ENCODE data around the gene PUS7.

DNA sequence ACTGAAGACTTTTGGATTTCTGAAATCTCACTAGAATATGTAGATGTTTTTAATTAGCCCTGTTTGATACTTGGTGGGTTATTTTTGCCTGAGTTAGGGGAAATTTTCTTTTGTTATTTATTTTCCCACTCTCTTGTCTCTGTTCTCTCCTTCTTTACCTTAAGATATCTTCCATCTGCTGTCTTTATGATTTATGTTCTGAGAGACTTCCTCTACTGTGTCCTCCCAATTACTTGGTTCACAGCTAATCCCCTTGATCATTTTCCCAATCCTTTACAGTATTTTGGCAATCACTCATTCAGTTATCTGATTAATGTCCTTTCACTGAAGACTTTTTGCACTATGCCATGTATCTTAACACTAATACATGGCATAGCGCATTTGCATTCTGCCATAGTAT, 83.8 kb downstream of the PUS7 start:
- TF ChIP-seq, protein P1, sequence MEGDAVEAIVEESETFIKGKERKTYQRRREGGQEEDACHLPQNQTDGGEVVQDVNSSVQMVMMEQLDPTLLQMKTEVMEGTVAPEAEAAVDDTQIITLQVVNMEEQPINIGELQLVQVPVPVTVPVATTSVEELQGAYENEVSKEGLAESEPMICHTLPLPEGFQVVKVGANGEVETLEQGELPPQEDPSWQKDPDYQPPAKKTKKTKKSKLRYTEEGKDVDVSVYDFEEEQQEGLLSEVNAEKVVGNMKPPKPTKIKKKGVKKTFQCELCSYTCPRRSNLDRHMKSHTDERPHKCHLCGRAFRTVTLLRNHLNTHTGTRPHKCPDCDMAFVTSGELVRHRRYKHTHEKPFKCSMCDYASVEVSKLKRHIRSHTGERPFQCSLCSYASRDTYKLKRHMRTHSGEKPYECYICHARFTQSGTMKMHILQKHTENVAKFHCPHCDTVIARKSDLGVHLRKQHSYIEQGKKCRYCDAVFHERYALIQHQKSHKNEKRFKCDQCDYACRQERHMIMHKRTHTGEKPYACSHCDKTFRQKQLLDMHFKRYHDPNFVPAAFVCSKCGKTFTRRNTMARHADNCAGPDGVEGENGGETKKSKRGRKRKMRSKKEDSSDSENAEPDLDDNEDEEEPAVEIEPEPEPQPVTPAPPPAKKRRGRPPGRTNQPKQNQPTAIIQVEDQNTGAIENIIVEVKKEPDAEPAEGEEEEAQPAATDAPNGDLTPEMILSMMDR (IDR thresholded peaks at IDR 0.05): no peak
- TF ChIP-seq POLR2A (IDR thresholded peaks at IDR 0.05): no peak
- no peak for TF ChIP-seq EP300 (IDR thresholded peaks at IDR 0.05)
- no peak for TF ChIP-seq POLR2AphosphoS5 (IDR thresholded peaks at IDR 0.05)

All from upper lobe of left lung (tissue), 4 donors.